ENCODE results near the gene WT1. TPM values are rescaled to one million over a fixed set of nuclear protein-coding genes. Genes with fewer than 3 reads are reported as not detected.

The WT1 gene
- total RNA-seq, 1 donor from 2014 or later, result not detected

GRCh38 chr11:32340181-32340580, 95.2 kb downstream of the WT1 start:
- TF ChIP-seq, protein P1, sequence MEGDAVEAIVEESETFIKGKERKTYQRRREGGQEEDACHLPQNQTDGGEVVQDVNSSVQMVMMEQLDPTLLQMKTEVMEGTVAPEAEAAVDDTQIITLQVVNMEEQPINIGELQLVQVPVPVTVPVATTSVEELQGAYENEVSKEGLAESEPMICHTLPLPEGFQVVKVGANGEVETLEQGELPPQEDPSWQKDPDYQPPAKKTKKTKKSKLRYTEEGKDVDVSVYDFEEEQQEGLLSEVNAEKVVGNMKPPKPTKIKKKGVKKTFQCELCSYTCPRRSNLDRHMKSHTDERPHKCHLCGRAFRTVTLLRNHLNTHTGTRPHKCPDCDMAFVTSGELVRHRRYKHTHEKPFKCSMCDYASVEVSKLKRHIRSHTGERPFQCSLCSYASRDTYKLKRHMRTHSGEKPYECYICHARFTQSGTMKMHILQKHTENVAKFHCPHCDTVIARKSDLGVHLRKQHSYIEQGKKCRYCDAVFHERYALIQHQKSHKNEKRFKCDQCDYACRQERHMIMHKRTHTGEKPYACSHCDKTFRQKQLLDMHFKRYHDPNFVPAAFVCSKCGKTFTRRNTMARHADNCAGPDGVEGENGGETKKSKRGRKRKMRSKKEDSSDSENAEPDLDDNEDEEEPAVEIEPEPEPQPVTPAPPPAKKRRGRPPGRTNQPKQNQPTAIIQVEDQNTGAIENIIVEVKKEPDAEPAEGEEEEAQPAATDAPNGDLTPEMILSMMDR (IDR thresholded peaks at IDR 0.05), result no peak
- DNase-seq (ENCODE audit: extremely low spot score, unreplicated experiment), result no peak
- H3K4me1 Mint-ChIP-seq (ENCODE audit: unreplicated experiment), result no peaks in the 10 kb centered on the region
- H3K9me3 Mint-ChIP-seq (ENCODE audit: unreplicated experiment), result no peaks in the 10 kb centered on the region
- no peak overlapping the region for H3K4me3 Mint-ChIP-seq (ENCODE audit: unreplicated experiment)
- H3K27me3 Mint-ChIP-seq (ENCODE audit: unreplicated experiment), result no peaks in the 10 kb centered on the region
- no peak overlapping the region for H3K27ac Mint-ChIP-seq (ENCODE audit: unreplicated experiment)
- H3K36me3 Mint-ChIP-seq (ENCODE audit: unreplicated experiment), result no peaks in the 10 kb centered on the region

Other genes starting within 250 kb of the WT1 start
- 227 and 229 TPM in 2 replicates for gene EIF3M, start 148.3 kb upstream of the WT1 start, total RNA-seq

Measured in osteocyte (in vitro differentiated cells).